ENCODE measurements around the gene KLHDC7B. TPM values are rescaled to one million over a fixed set of nuclear protein-coding genes. Genes with fewer than 3 reads are reported as not detected.
A peak's percentile ranks its signal among the peaks of the same experiment; 100 is the strongest.

Gene KLHDC7B
- total and polyA plus RNA-seq, 2 of the 13 experiments (the other 11 are each of a cell fraction or from before 2014, with no cell fraction given) = 0.11 TPM; not detected in 1

DNA sequence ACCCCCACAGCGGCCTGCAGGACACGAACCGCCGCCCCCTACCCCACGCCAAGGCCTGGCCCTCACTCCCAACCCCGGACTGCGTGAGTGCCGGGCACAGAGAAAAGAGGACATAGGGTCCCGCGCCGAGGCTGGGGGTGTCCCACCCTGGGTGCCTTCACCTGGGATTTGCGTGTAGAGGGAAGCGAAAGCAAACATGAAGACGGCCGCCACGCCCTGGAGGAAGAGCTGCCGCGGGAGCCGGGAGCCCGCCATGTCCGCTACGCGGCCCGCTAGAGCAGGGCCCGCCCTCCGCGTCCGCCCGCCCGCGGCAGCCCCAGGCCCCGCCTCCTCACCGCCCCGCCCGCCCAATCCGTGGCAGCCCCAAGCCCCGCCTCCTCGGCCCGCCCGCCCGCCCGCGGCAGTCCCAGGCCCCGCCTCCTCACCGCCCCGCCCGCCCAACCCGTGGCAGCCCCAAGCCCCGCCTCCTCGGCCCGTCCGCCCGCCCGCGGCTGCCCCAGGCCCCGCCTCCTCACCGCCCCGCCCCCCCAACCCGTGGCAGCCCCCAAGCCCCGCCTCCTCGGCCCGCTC, 38.2 kb upstream of the KLHDC7B start, which contains the start of gene LMF2 (continued):
- TF ChIP-seq, protein P1, sequence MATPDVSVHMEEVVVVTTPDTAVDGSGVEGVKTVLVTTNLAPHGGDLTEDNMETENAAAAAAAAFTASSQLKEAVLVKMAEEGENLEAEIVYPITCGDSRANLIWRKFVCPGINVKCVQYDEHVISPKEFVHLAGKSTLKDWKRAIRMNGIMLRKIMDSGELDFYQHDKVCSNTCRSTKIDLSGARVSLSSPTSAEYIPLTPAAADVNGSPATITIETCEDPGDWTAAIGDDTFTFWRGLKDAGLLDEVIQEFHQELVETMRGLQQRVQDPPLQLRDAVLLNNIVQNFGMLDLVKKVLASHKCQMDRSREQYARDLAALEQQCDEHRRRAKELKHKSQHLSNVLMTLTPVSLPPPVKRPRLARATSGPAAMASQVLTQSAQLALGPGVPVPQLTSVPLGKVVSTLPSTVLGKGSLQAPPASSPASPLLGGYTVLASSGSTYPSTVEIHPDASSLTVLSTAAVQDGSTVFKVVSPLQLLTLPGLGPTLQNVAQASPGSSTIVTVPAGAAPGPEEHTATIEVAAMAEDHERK (CRISPR knock-in tag; IDR thresholded peaks at IDR 0.05; ENCODE audit: low read depth) = no peak
- TF ChIP-seq RARG (CRISPR knock-in tag; IDR thresholded peaks at IDR 0.05; ENCODE audit: low read depth) = no peak
- TF ChIP-seq MXI1 (IDR thresholded peaks at IDR 0.05; ENCODE audit: borderline replicate concordance, low read depth, low read length) = peak; percentile 75; the same call in 1 of the 3 replicates
- TF ChIP-seq CREB1 (IDR thresholded peaks at IDR 0.05) = no peak
- no peak for TF ChIP-seq CREB1 (CRISPR knock-in tag; IDR thresholded peaks at IDR 0.05)
- TF ChIP-seq SETDB1 (CRISPR knock-in tag; IDR thresholded peaks at IDR 0.05; ENCODE audit: borderline replicate concordance) = no peak
- TF ChIP-seq ARID3A (IDR thresholded peaks at IDR 0.05; ENCODE audit: low read depth, low read length) = no peak
- no peak for TF ChIP-seq ZNF724P (CRISPR knock-in tag; IDR thresholded peaks at IDR 0.05; ENCODE audit: borderline replicate concordance)
- TF ChIP-seq, protein P2, sequence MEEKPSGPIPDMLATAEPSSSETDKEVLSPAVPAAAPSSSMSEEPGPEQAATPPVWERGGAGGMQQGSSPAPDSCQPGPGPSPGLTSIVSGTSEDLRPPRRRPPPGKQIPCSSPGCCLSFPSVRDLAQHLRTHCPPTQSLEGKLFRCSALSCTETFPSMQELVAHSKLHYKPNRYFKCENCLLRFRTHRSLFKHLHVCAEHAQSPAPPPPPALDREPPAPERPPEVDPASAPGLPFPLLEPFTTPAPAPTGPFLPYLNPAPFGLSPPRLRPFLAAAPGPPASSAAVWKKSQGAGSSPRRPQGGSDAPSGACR (CRISPR knock-in tag; IDR thresholded peaks at IDR 0.05) = no peak
- peak; percentile 52; the same call in 1 of the 2 replicates for TF ChIP-seq UBTF (CRISPR knock-in tag; IDR thresholded peaks at IDR 0.05)
- TF ChIP-seq, protein P3, sequence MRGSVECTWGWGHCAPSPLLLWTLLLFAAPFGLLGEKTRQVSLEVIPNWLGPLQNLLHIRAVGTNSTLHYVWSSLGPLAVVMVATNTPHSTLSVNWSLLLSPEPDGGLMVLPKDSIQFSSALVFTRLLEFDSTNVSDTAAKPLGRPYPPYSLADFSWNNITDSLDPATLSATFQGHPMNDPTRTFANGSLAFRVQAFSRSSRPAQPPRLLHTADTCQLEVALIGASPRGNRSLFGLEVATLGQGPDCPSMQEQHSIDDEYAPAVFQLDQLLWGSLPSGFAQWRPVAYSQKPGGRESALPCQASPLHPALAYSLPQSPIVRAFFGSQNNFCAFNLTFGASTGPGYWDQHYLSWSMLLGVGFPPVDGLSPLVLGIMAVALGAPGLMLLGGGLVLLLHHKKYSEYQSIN (CRISPR knock-in tag; IDR thresholded peaks at IDR 0.05; ENCODE audit: borderline replicate concordance) = no peak
- TF ChIP-seq YEATS4 (CRISPR knock-in tag; IDR thresholded peaks at IDR 0.05; ENCODE audit: borderline replicate concordance) = no peak; the same call in 1 of the 2 replicates
- peak; percentile 93 for TF ChIP-seq ZFX (CRISPR knock-in tag; IDR thresholded peaks at IDR 0.05; ENCODE audit: low read depth)
- no peak; the same call in 1 of the 2 replicates for TF ChIP-seq MEIS1 (CRISPR knock-in tag; IDR thresholded peaks at IDR 0.05; ENCODE audit: borderline replicate concordance)
- no peak for TF ChIP-seq ZFP1 (CRISPR knock-in tag; IDR thresholded peaks at IDR 0.05)
- 0 out of 2 replicates have a peak, but pooled peaks have one; percentile 41 for TF ChIP-seq ZNF792 (CRISPR knock-in tag; IDR thresholded peaks at IDR 0.05)
- TF ChIP-seq SAFB2 (CRISPR knock-in tag; IDR thresholded peaks at IDR 0.05; ENCODE audit: borderline replicate concordance, low read depth) = no peak
- TF ChIP-seq, protein P4, sequence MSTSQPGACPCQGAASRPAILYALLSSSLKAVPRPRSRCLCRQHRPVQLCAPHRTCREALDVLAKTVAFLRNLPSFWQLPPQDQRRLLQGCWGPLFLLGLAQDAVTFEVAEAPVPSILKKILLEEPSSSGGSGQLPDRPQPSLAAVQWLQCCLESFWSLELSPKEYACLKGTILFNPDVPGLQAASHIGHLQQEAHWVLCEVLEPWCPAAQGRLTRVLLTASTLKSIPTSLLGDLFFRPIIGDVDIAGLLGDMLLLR (CRISPR knock-in tag; IDR thresholded peaks at IDR 0.05) = no peak
- no peak for TF ChIP-seq ZNF337 (CRISPR knock-in tag; IDR thresholded peaks at IDR 0.05; ENCODE audit: borderline replicate concordance, low read depth)
- TF ChIP-seq ZNF143 (CRISPR knock-in tag; IDR thresholded peaks at IDR 0.05) = no peak
- no peak for TF ChIP-seq MEF2D (CRISPR knock-in tag; IDR thresholded peaks at IDR 0.05)
- no peak for TF ChIP-seq REXO4 (CRISPR knock-in tag; IDR thresholded peaks at IDR 0.05; ENCODE audit: borderline replicate concordance)
- TF ChIP-seq TOE1 (CRISPR knock-in tag; IDR thresholded peaks at IDR 0.05) = no peak
